Pancreas (tissue), 10 donors: ENCODE measurements around the gene GGTLC1. TPM values are rescaled to one million over a fixed set of nuclear protein-coding genes. Genes with fewer than 3 reads are reported as not detected.

Source experiments
- ATAC-seq, 4 donors: fragments of 200-7000 bp; cut with Tn5 transposase; one replicate each; pipeline versions ENCODE4 v1.8.0 to v1.9.1; 2020; ENCODE audit warnings: mild to moderate bottlenecking in 4 of 4, moderate library complexity in 4 of 4
- DNase-seq, 6 donors: peaks; one replicate each; pipeline ENCODE4 v3.0.0-alpha.2; 2020
- FAIRE-seq: peaks from 2 replicates; lab custom pipeline; 2012; peaks lifted over from hg19 to GRCh38; lab: Jason Lieb, UNC
- H3K27ac ChIP-seq, 4 donors: fragments of 200-600 bp; sonication (generic); 1 replicate in 3 of 4; 2 replicates in 1 of 4; pipeline versions ENCODE4 v1.5.0 to v1.8.0; 2020
- H3K27me3 ChIP-seq, 4 donors: fragments of 200-600 bp; one replicate each; pipeline ENCODE4 v1.8.0; 2021
- H3K36me3 ChIP-seq, 3 donors: fragments of 200-600 bp; sonication (generic) in 1 of 3; one replicate each; pipeline versions ENCODE4 v1.5.0 to v1.8.0; 2020 to 2021
- H3K4me1 ChIP-seq, 3 donors: fragments of 200-600 bp; one replicate each; pipeline ENCODE4 v1.8.0; 2021
- H3K4me3 ChIP-seq, 4 donors: fragments of 200-600 bp; sonication (generic) in 2 of 4; one replicate each; pipeline versions ENCODE4 v1.5.0 to v1.8.0; 2020 to 2021
- H3K9me3 ChIP-seq, 4 donors: fragments of 200-600 bp; one replicate each; pipeline ENCODE4 v1.8.0; 2021
- WGBS, 2 donors: extraction: QIAGEN DNeasy Blood & Tissue Kit; methylation state at CpG; one replicate each; pipeline ENCODE4 v1.1.7; 2013; 5-methylcytosine and 5-hydroxymethylcytosine counted together
- intact Hi-C, 3 donors: fragments of 100-400 bp; cut with DNase I; formaldehyde crosslinking; loops; one replicate each; pipeline versions ENCODE4 v1.11.1 to v1.14.2; 2022
- polyA plus RNA-seq, 2 donors: library from polyadenylated mRNA; stranded (reverse); fragments of 200-250 nt; gene quantifications; one replicate each; pipeline ENCODE4 v1.2.3, GENCODE V29; 2013
- total RNA-seq, 6 donors: library from RNA; stranded (reverse); fragmentation: NEBNext Ultra II Directional in 4 of 6; extraction: Animal tissue kit (Norgen Biotek cat#: 25700) in 4 of 6; gene quantifications; one replicate each; pipeline versions ENCODE4 v1.2.1 to v1.2.4, GENCODE V29; 2021 to 2023
- TF ChIP-seq, protein P1 (sequence below), 4 donors: fragments of 200-600 bp; sonication (generic) in 3 of 4; IDR thresholded peaks; one replicate each; pipeline versions ENCODE4 v1.5.0 to v1.8.0; 2021; ENCODE audit warnings: antibody characterized with exemption in 4 of 4
- donor health status: healthy with polysubstance abuse.
- donor health status: DM: no; HTN: no; CAD: no; lungs with moderate emphysema.
- donor health status: DM: no; HTN: no; CAD: no.
- donor health status: control.
- donor health status: control.
- donor health status: Bipolar disorder and iron deficiency.
- donor health status: DM: yes; HTN: yes; CAD: no.
- donor health status: DM: no; HTN: no; CAD: no.
- donor health status: DM: no; HTN: no; CAD: no.
- donor health status: DM: yes; HTN: yes; CAD: no.

Gene GGTLC1
- total and polyA plus RNA-seq, 8 donors, result 0.19 to 1.0 (median 0.33) TPM; not detected in 3

DNA sequence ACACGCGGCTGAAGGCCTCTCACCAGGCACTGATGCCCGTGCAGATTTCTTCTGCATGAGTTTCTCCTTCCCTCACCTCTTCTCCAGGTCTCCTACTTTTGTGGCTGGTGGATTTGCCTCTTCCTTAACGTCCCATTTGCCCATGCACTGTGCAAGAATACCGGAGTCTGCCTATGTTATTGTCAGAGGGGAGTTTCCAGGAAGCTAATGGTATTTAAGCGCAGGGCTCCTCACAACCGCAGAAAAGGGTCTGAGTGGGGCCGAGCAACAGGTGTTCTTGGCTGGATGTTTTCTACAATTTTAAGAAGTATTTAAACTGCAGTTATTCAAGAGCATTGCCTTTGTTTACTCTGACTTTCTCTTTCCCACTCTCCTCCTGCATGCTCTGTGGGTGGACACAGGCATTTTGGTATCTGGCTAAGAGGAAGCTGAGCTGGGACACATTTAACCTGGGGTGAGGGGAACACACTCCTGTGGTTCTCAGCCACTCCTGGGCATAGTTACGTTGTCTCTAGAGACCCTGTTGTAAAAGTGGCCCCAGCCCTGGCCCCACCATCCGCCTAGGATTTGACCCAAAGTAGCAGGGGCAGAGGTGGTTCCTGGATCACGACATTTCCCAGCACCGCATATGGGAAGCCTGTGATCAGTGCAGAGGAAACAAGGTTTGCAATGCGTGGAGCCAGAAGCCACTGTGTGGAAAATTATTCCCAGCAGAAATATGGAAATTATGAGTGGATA is 34.4 kb downstream of the GGTLC1 start:
- H3K36me3 ChIP-seq, result no peaks in the 10 kb centered on the region
- 54 to 55% methylated on average over 13 of the region's 13 CpGs for WGBS, 2 donors
- DNase-seq, result no peak
- ATAC-seq, result no peak
- no peak overlapping the region for H3K27ac ChIP-seq
- TF ChIP-seq, protein P1, sequence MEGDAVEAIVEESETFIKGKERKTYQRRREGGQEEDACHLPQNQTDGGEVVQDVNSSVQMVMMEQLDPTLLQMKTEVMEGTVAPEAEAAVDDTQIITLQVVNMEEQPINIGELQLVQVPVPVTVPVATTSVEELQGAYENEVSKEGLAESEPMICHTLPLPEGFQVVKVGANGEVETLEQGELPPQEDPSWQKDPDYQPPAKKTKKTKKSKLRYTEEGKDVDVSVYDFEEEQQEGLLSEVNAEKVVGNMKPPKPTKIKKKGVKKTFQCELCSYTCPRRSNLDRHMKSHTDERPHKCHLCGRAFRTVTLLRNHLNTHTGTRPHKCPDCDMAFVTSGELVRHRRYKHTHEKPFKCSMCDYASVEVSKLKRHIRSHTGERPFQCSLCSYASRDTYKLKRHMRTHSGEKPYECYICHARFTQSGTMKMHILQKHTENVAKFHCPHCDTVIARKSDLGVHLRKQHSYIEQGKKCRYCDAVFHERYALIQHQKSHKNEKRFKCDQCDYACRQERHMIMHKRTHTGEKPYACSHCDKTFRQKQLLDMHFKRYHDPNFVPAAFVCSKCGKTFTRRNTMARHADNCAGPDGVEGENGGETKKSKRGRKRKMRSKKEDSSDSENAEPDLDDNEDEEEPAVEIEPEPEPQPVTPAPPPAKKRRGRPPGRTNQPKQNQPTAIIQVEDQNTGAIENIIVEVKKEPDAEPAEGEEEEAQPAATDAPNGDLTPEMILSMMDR (IDR thresholded peaks at IDR 0.05), result no peak
- no peaks in the 10 kb centered on the region for H3K9me3 ChIP-seq
- no peaks in the 10 kb centered on the region for H3K4me1 ChIP-seq
- no peaks in the 10 kb centered on the region for H3K27me3 ChIP-seq
- intact Hi-C loops, result no loop called here
- no peak for FAIRE-seq
- H3K4me3 ChIP-seq, result no peak overlapping the region

DNA sequence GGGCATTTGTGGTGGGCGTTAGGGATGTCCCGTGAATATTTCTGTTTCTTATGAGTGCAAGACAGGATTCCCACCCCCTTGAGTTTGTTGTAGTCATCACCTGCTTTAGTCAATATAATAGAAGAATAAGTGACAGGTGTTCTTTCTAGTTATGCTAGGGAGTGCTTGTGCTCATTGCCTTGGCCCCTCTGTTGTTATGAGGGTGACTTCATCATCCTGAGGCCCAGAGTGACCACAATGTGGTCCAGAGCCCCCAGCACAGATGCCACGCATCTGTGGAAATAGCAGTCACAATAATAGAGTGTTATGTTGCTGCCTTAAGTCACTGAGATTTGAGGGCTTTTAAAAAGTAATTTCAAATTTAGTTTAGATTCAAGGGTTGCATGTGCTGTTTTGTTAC is 42.4 kb downstream of the GGTLC1 start:
- Histone ChIP-seq H3K4me1 (no peaks in the 10 kb centered on the region), H3K36me3 (no peaks in the 10 kb centered on the region), H3K9me3 (no peaks in the 10 kb centered on the region), H3K4me3 (no peak overlapping the region), H3K27me3 (no peaks in the 10 kb centered on the region), H3K27ac (no peak overlapping the region)
- no peak for DNase-seq
- no peak for FAIRE-seq
- intact Hi-C loops, result no loop called here
- TF ChIP-seq, protein P1 (IDR thresholded peaks at IDR 0.05), result no peak
- no peak for ATAC-seq
- 54 to 57% methylated on average over 3 of the region's 3 CpGs for WGBS, 2 donors

DNA sequence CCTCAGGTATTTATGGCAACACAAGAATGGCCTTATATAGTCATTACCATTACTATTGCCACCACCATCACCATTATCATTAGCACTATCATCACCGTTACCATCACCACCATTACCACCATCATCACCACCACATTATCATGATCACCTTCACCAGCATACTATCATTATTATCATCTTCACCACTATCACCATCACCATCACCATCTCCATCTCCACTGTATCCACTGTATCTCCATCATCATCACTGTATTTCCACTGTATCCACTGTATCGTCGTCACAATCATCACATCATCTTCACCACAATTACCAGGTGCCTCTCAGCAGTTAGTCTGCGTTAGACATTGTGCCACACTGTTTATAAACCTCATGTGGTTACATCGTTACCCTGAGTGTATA is 45.3 kb downstream of the GGTLC1 start:
- no peak for ATAC-seq
- Histone ChIP-seq H3K27ac (no peak overlapping the region), H3K36me3 (no peaks in the 10 kb centered on the region), H3K9me3 (no peaks in the 10 kb centered on the region), H3K4me3 (no peak overlapping the region), H3K27me3 (no peaks in the 10 kb centered on the region), H3K4me1 (no peaks in the 10 kb centered on the region)
- no peak for DNase-seq
- no peak for FAIRE-seq
- 77 to 84% methylated on average over 5 of the region's 5 CpGs for WGBS, 2 donors
- intact Hi-C loops, result no loop called here
- TF ChIP-seq, protein P1 (IDR thresholded peaks at IDR 0.05), result no peak

DNA sequence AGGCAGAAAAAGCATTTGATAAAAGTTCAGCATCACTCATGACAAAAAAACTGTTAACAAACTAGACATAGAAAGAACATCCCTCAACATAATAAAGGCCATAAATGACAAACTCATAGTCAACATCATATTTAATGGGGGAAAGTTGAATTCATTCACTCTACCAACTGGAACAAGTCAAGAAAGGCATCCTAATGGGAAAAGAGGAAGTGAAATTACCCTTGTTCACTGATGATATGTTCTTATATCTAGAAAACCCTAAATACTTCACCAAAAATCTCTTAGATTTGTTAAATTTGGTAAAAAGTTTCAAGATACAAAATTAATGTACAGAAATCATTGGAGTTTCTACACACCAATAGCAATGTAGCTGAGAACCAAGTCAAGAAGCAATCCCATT is 48.9 kb downstream of the GGTLC1 start:
- no peaks in the 10 kb centered on the region for H3K9me3 ChIP-seq
- no peak overlapping the region for H3K4me3 ChIP-seq
- H3K27ac ChIP-seq, result no peak overlapping the region
- no peak for FAIRE-seq
- no peaks in the 10 kb centered on the region for H3K27me3 ChIP-seq
- ATAC-seq, result no peak
- H3K4me1 ChIP-seq, result no peaks in the 10 kb centered on the region
- no peak for DNase-seq
- H3K36me3 ChIP-seq, result no peaks in the 10 kb centered on the region
- TF ChIP-seq, protein P1 (IDR thresholded peaks at IDR 0.05), result no peak
- intact Hi-C loops, result loop anchor here in 2 of 3 donors (5.0 to 10.0 kb wide), 2 partner anchors 55 to 58 kb away; no protein-coding TSS in a partner anchor

DNA sequence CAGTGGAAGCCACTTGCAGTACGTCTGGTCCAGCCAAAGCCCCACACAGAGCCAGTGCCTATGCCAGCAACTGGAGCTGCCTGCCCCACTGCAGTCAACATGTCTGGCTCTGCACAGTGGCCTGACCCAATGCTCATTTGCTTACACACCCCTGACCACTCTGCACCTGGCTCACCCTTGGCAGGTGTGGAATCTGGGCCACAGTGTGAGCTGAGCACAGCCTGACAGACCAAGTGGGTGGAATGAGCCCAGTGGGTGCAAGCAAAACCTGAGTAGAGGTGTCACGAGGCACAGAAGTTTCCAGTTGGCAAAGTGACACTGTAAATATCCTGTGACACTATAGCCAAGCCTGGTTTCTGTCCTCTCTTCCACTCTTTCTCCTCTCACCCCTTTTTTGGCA is 49.5 kb downstream of the GGTLC1 start:
- no peaks in the 10 kb centered on the region for H3K27me3 ChIP-seq
- FAIRE-seq (no peak), DNase-seq (no peak), ATAC-seq (no peak)
- intact Hi-C loops, result loop anchor here in 2 of 3 donors (5.0 to 10.0 kb wide), 2 partner anchors 56 to 58 kb away; no protein-coding TSS in a partner anchor
- no peaks in the 10 kb centered on the region for H3K36me3 ChIP-seq
- no peaks in the 10 kb centered on the region for H3K4me1 ChIP-seq
- 49 to 59% methylated on average over 2 of the region's 2 CpGs for WGBS, 2 donors
- TF ChIP-seq, protein P1 (IDR thresholded peaks at IDR 0.05), result no peak
- H3K4me3 ChIP-seq, result no peak overlapping the region
- no peaks in the 10 kb centered on the region for H3K9me3 ChIP-seq
- no peak overlapping the region for H3K27ac ChIP-seq
